NT2/D1 (cell line): ENCODE results near the gene CACHD1.

Experiments
- DNase-seq: peaks from one replicate; pipeline ENCODE4 v3.0.0-alpha.2; 2011; ENCODE audit warnings: low read depth, low spot score
- H3K27me3 ChIP-seq: 2 replicates; pipeline ENCODE4 v1.6.0; 2011; ENCODE audit warnings: mild to moderate bottlenecking; ENCODE audit not compliant: insufficient read length, insufficient read depth
- H3K36me3 ChIP-seq: 2 replicates; pipeline ENCODE4 v1.6.1; 2011; ENCODE audit warnings: mild to moderate bottlenecking, low read length, mixed read lengths; ENCODE audit not compliant: insufficient read depth, insufficient read length
- H3K4me1 ChIP-seq: 2 replicates; pipeline ENCODE4 v1.5.1; 2011; ENCODE audit not compliant: insufficient read depth, insufficient read length
- H3K4me3 ChIP-seq: 2 replicates; pipeline ENCODE4 v1.5.1; 2011; ENCODE audit warnings: low read depth; ENCODE audit not compliant: insufficient read length
- H3K9ac ChIP-seq: 2 replicates; pipeline ENCODE4 v1.6.0; 2011; ENCODE audit warnings: low read depth; ENCODE audit not compliant: insufficient read length
- H3K9me3 ChIP-seq: 2 replicates; pipeline ENCODE4 v1.5.1; 2011; ENCODE audit warnings: mild to moderate bottlenecking, low read length; ENCODE audit not compliant: insufficient read depth
- SUZ12 ChIP-seq: IDR thresholded peaks from 2 replicates; pipeline ENCODE4 v1.6.1; 2011; ENCODE audit not compliant: insufficient read length, insufficient read depth; ENCODE audit errors: extremely low read depth
- YY1 ChIP-seq: IDR thresholded peaks from 2 replicates; pipeline ENCODE4 v1.6.1; 2011; ENCODE audit not compliant: insufficient read length, insufficient read depth
- ZNF274 ChIP-seq: IDR thresholded peaks from 2 replicates; pipeline ENCODE4 v1.6.1; 2011; ENCODE audit warnings: mild to moderate bottlenecking, low read depth, low read length

CACHD1 gene

GRCh38 chr1:64574301-64574700 is 104.4 kb downstream of the CACHD1 start:
- H3K9ac ChIP-seq = no peak overlapping the region
- TF ChIP-seq YY1 (no peak), ZNF274 (no peak), SUZ12 (no peak)
- no peaks in the 10 kb centered on the region for H3K27me3 ChIP-seq
- peaks cover 16% of the 10 kb centered on the region for H3K4me1 ChIP-seq
- no peaks in the 10 kb centered on the region for H3K9me3 ChIP-seq
- no peak overlapping the region for H3K4me3 ChIP-seq
- peaks cover 3% of the 10 kb centered on the region for H3K36me3 ChIP-seq
- no peak for DNase-seq

DNA sequence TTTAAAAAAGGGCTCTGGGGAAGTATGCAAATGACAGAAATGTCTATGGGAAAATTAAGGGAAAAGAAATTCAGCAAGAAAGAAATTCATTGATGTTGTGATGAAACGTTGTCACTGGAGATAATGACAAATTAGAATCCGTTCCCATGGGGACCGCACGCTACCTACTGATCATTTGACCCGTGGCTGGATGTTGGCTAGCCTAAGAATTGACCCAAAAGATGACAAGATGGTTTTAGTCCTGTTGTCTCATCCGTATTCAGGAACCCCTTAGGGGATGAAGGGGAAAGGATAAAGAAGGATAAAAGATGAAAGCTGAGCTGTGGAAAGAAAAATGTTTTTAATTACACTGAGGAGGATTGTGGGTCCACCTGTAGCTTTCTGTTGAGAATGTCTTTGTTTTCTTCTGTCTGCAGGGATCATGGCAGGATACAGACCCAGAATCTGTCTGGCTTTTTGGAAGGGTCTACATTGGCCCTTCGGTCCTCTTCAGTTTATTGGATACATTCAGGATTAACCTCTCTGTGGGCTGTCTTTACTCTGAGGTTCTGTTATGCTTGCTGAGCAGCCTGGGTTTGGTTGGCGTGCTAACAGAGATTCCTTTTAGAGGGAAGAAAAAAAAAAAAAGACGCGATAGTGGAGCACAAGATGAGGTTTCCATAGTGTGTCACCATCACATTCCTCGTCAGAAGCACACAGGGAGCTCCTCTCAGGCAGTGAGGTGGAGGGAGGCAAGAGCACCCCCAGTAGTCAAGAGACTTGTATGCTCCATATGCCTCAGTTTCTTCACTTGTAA is 106.2 kb downstream of the CACHD1 start:
- Histone ChIP-seq H3K9ac (no peak overlapping the region), H3K4me1 (peaks cover 13% of the 10 kb centered on the region), H3K27me3 (no peaks in the 10 kb centered on the region), H3K9me3 (no peaks in the 10 kb centered on the region), H3K4me3 (no peak overlapping the region), H3K36me3 (peaks cover 3% of the 10 kb centered on the region)
- no peak for DNase-seq
- TF ChIP-seq ZNF274 (no peak), SUZ12 (no peak), YY1 (no peak)

DNA sequence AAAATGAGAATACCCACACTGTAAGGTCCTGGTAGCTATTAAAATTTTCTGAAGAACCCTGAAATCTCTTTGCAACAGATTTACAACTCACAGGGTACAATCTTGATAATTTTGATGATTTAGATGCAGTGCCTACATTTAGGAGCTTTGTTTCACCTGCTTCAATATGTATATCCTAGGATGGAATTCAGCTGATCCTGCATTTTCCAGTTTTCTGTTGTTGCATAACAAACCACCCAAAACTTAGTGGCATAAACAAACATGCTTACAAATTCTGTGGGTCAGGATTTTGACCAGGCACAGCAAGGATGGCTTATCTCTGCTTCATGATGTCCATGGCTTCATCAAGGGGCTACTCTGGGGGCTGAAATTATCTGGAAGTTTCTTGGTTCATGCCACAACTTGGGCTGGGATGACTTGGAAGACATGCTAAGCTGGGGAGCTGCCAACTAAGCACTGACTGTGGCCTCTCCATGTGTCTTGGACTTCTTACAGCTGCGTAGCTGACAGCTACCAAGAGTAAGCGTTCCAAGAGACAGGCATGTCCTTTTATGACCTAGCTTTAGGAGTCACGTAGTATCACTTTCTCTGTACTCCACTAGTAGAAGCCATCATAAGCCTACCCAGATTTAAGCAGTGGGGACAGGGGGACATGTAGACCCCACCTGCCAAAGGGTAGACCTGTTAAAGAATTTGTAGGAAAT is 108.5 kb downstream of the CACHD1 start:
- H3K27me3 ChIP-seq = no peaks in the 10 kb centered on the region
- H3K9ac ChIP-seq = no peak overlapping the region
- no peak overlapping the region for H3K4me3 ChIP-seq
- H3K36me3 ChIP-seq = peaks cover 12% of the 10 kb centered on the region
- TF ChIP-seq SUZ12 = no peak
- TF ChIP-seq YY1 = no peak
- no peak for TF ChIP-seq ZNF274
- H3K4me1 ChIP-seq = no peaks in the 10 kb centered on the region
- no peaks in the 10 kb centered on the region for H3K9me3 ChIP-seq
- no peak for DNase-seq

DNA sequence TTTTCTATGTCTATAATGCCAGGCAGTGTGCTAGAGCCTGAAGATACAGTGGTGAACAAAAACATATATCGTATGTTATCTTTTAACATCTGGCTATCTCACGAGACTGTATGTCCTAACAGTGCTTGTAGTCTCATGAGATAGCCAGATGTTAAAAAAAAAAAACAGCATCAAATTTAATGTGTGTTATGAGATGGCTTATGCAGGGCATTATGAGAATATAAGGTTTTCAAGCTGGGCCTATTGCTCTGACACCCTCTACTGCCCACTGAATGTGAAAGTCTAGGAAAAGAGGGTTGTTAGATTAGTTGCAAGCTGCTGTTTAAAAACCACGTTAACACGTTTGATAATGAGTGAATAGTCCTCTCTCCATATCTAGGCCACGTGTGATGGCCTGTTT is 109.8 kb downstream of the CACHD1 start:
- no peak overlapping the region for H3K9ac ChIP-seq
- no peaks in the 10 kb centered on the region for H3K4me1 ChIP-seq
- TF ChIP-seq YY1 = no peak
- no peak for DNase-seq
- peaks cover 21% of the 10 kb centered on the region for H3K36me3 ChIP-seq
- H3K4me3 ChIP-seq = no peak overlapping the region
- no peaks in the 10 kb centered on the region for H3K9me3 ChIP-seq
- H3K27me3 ChIP-seq = no peaks in the 10 kb centered on the region

DNA sequence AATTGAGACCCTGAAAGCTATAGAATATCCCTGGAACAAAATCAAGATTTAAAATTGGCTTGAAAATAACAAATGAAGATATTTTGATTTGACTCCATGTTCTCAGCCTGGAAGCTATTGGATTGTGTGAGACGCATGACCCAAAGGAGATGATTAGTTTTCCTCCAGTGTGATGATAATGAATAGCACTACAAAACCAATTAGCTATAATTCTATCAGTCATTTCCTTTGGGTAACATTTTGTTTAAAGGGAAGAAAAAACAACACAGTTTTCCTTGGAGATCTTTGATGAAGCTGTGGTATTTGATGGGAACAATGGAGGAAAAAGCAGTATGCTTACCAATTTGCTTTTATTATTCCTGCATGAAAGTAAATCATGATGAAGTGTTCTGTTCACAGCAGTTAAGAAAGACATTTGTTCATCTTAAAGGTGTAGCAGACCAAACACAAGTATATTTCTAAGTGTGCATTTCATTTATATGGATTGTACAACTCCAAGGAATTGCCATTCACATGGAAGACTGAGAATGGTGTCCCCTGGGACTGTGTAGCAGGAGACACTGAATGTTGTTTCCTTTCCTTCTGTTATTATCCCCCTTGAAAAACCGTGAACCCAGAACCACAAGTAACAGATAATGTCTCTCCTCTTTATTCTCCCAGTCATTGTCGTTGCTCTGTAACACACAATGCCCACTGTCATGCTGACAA is 111.4 kb downstream of the CACHD1 start:
- TF ChIP-seq ZNF274 = no peak
- TF ChIP-seq YY1 = no peak
- TF ChIP-seq SUZ12 = no peak
- no peak overlapping the region for H3K9ac ChIP-seq
- H3K4me3 ChIP-seq = no peak overlapping the region
- H3K27me3 ChIP-seq = no peaks in the 10 kb centered on the region
- no peaks in the 10 kb centered on the region for H3K4me1 ChIP-seq
- DNase-seq = no peak
- H3K36me3 ChIP-seq = peaks cover 21% of the 10 kb centered on the region
- no peaks in the 10 kb centered on the region for H3K9me3 ChIP-seq

DNA sequence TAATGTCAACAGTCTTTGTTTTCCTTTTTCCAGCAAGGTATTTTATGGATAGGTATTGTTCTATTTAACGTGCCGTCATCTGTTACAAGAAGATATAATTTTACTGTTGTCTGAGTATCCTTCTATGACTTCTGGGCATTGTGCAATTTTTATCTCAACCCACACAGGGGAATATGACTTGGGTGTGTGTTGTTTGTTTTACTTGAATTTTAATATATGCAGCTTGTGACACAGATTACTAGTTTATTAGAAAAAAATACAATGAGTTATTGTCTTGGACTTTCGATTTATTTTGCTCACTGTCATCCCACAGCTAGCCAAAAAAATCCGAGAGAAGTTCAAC is 111.9 kb downstream of the CACHD1 start:
- DNase-seq = no peak
- no peaks in the 10 kb centered on the region for H3K4me1 ChIP-seq
- no peak overlapping the region for H3K4me3 ChIP-seq
- no peak for TF ChIP-seq SUZ12
- no peak for TF ChIP-seq YY1
- no peak for TF ChIP-seq ZNF274
- no peaks in the 10 kb centered on the region for H3K9me3 ChIP-seq
- no peaks in the 10 kb centered on the region for H3K27me3 ChIP-seq
- H3K36me3 ChIP-seq = peaks cover 21% of the 10 kb centered on the region
- no peak overlapping the region for H3K9ac ChIP-seq

DNA sequence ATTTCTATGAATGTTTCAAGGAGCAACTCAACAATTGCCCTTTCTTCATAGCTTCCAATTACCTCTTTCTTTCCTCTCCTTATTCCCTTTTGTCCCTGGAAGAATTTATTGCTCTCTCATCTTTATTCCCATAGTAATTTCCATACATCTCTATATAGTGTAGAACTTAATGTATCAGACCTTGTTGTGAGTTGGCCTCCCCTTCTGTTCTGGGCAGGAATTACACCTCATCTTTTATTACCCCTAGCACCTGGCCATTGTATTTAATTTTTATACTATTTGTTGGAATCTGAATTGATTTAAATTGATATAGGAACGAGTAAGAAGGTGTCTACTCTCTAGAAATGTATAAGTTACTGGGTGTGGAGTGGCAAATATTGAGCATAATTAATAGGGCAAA is 114.5 kb downstream of the CACHD1 start:
- Histone ChIP-seq H3K4me1 (no peaks in the 10 kb centered on the region), H3K4me3 (no peak overlapping the region), H3K27me3 (no peaks in the 10 kb centered on the region), H3K36me3 (peaks cover 23% of the 10 kb centered on the region), H3K9ac (no peak overlapping the region), H3K9me3 (no peaks in the 10 kb centered on the region)
- no peak for TF ChIP-seq YY1
- TF ChIP-seq ZNF274 = no peak
- no peak for TF ChIP-seq SUZ12
- DNase-seq = no peak
